ENCODE data around the gene STRN.
A peak's percentile ranks its signal among the peaks of the same experiment; 100 is the strongest.
"Not testable (repeated sequence)": the region's sequence is repeated elsewhere in the genome, so short reads cannot be mapped to it uniquely, and the experiment has no call there.

STRN gene

GRCh38 chr2:36960773-36961172 is 5.6 kb downstream of the STRN start:
- no peak for DNase-seq

GRCh38 chr2:36960005-36960675 is 6.2 kb downstream of the STRN start:
- DNase-seq, result peak; percentile 51

GRCh38 chr2:36954977-36955607 is 11.2 kb downstream of the STRN start:
- no peak for DNase-seq

- no peak for DNase-seq
Observed at GRCh38 chr2:36952748-36953197, 13.6 kb downstream of the STRN start.

GRCh38 chr2:36951574-36951973 is 14.8 kb downstream of the STRN start:
- DNase-seq, result no peak

GRCh38 chr2:36951027-36951518 is 15.3 kb downstream of the STRN start:
- peak; percentile 25 for DNase-seq

- no peak for DNase-seq
Observed at GRCh38 chr2:36949845-36950244, 16.5 kb downstream of the STRN start.

GRCh38 chr2:36945240-36945639 is 21.1 kb downstream of the STRN start:
- DNase-seq, result not testable (repeated sequence)

GRCh38 chr2:36941867-36942266 is 24.5 kb downstream of the STRN start:
- no peak for DNase-seq

- not testable (repeated sequence) for DNase-seq
Observed at GRCh38 chr2:36936526-36936925, 29.8 kb downstream of the STRN start.

- not testable (repeated sequence) for DNase-seq
Observed at GRCh38 chr2:36931688-36932087, 34.6 kb downstream of the STRN start.

- DNase-seq, result not testable (repeated sequence)
Observed at GRCh38 chr2:36930787-36931410, 35.4 kb downstream of the STRN start.

GRCh38 chr2:36926175-36927132 is 39.9 kb downstream of the STRN start:
- DNase-seq, result not testable (repeated sequence)

GRCh38 chr2:36922629-36923028 is 43.7 kb downstream of the STRN start:
- DNase-seq, result not testable (repeated sequence)

- DNase-seq, result no peak
Observed at GRCh38 chr2:36921984-36922383, 44.4 kb downstream of the STRN start.

GRCh38 chr2:36919041-36919837 is 47.1 kb downstream of the STRN start:
- no peak for DNase-seq

- no peak for DNase-seq
Observed at GRCh38 chr2:36918307-36918706, 48.0 kb downstream of the STRN start.

- DNase-seq, result no peak
Observed at GRCh38 chr2:36915627-36916026, 50.7 kb downstream of the STRN start.

GRCh38 chr2:36912695-36913094 is 53.6 kb downstream of the STRN start:
- DNase-seq, result no peak

- DNase-seq, result no peak
Observed at GRCh38 chr2:36911012-36911411, 55.3 kb downstream of the STRN start.

- DNase-seq, result no peak
Observed at GRCh38 chr2:36906277-36906676, 60.1 kb downstream of the STRN start.

GRCh38 chr2:36904636-36905035 is 61.7 kb downstream of the STRN start:
- DNase-seq, result no peak
